ENCODE data around the gene SLC2A10. TPM values are rescaled to one million over a fixed set of nuclear protein-coding genes. Genes with fewer than 3 reads are reported as not detected.

Gene SLC2A10
- total RNA-seq, 1 experiment from 2014 or later, result 0.05 TPM

DNA sequence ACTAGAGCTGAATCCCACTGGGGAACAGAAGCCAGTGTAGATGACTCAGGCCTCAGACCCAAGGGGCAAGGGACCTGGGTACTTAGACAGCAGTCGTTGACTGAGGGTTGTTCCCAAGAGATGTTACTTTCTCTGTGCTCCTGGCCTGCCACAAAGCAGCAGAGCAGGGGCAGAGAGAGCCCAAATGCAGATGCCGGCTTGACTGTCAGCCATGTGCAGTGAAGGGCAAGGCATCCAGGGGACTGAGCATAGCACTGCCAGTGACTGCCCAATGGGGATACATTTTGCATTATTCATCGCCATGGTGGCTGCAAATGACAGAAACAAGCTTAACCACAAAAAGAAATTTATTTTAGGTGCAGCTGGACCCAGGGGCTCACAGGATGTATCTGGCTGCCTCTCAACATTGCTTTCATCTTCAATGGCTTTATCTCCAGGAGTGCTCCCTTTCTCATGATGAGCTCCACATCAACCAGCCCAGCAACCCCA lies 12.6 kb upstream of the SLC2A10 start:
- Histone ChIP-seq H3K9ac (ENCODE audit: low read length) (no peak overlapping the region), H3K9me2 (ENCODE audit: insufficient read depth) (no peaks in the 10 kb centered on the region), H3K4me3 (replicated peaks in 1 of 2; ENCODE audit: low read depth in 1 of 2, low read length in 2 of 2) (no peak overlapping the region), H3K79me2 (ENCODE audit: insufficient read depth, low read length) (no peaks in the 10 kb centered on the region), H3K4me2 (ENCODE audit: low read length) (no peak overlapping the region), H4K20me1 (ENCODE audit: insufficient read depth) (no peaks in the 10 kb centered on the region), H3K4me1 (ENCODE audit: control insufficient read depth in 1 of 2, insufficient read depth in 2 of 2, low read length in 2 of 2) (peaks cover 0 to 12% of the 10 kb centered on the region in 2 experiments; a peak in 1 of 4 replicates), H3K27ac (ENCODE audit: low read depth, low read length) (no peak overlapping the region), H3K27me3 (ENCODE audit: insufficient read depth, low read length) (no peaks in the 10 kb centered on the region), H3K9me3 (ENCODE audit: control insufficient read depth in 1 of 2, insufficient read depth in 1 of 2, low read depth in 1 of 2, low read length in 2 of 2) (no peaks in the 10 kb centered on the region; a peak in 1 of 4 replicates), H3K36me3 (ENCODE audit: control insufficient read depth in 1 of 2, insufficient read depth in 2 of 2, low read length in 2 of 2) (no peaks in the 10 kb centered on the region), H2AFZ (ENCODE audit: low read depth, low read length, poor library complexity, severe bottlenecking) (no peak overlapping the region)
- TF ChIP-seq FOSL1 (IDR thresholded peaks at IDR 0.05; ENCODE audit: low read depth) (no peak), YY1 (IDR thresholded peaks at IDR 0.05; ENCODE audit: extremely low read depth, insufficient replicate concordance, low read depth, low read length) (no peak), EGR1 (IDR thresholded peaks at IDR 0.05; ENCODE audit: low read depth) (no peak), SIN3A (IDR thresholded peaks at IDR 0.05; ENCODE audit: low read depth) (no peak), SRF (IDR thresholded peaks at IDR 0.05; ENCODE audit: low read depth) (no peak), EZH2 (IDR thresholded peaks at IDR 0.05) (no peak), SP1 (IDR thresholded peaks at IDR 0.05; ENCODE audit: low read depth) (no peak)
- TF ChIP-seq, protein P1, sequence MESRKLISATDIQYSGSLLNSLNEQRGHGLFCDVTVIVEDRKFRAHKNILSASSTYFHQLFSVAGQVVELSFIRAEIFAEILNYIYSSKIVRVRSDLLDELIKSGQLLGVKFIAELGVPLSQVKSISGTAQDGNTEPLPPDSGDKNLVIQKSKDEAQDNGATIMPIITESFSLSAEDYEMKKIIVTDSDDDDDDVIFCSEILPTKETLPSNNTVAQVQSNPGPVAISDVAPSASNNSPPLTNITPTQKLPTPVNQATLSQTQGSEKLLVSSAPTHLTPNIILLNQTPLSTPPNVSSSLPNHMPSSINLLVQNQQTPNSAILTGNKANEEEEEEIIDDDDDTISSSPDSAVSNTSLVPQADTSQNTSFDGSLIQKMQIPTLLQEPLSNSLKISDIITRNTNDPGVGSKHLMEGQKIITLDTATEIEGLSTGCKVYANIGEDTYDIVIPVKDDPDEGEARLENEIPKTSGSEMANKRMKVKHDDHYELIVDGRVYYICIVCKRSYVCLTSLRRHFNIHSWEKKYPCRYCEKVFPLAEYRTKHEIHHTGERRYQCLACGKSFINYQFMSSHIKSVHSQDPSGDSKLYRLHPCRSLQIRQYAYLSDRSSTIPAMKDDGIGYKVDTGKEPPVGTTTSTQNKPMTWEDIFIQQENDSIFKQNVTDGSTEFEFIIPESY (IDR thresholded peaks at IDR 0.05; ENCODE audit: extremely low read depth, insufficient replicate concordance, low read length), result no peak
- TF ChIP-seq, protein P2, sequence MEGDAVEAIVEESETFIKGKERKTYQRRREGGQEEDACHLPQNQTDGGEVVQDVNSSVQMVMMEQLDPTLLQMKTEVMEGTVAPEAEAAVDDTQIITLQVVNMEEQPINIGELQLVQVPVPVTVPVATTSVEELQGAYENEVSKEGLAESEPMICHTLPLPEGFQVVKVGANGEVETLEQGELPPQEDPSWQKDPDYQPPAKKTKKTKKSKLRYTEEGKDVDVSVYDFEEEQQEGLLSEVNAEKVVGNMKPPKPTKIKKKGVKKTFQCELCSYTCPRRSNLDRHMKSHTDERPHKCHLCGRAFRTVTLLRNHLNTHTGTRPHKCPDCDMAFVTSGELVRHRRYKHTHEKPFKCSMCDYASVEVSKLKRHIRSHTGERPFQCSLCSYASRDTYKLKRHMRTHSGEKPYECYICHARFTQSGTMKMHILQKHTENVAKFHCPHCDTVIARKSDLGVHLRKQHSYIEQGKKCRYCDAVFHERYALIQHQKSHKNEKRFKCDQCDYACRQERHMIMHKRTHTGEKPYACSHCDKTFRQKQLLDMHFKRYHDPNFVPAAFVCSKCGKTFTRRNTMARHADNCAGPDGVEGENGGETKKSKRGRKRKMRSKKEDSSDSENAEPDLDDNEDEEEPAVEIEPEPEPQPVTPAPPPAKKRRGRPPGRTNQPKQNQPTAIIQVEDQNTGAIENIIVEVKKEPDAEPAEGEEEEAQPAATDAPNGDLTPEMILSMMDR (IDR thresholded peaks at IDR 0.05 in 2 of 3, conservative IDR thresholded peaks at IDR 0.05 in 1 of 3; ENCODE audit: borderline replicate concordance in 1 of 3, insufficient read depth in 1 of 3, low read depth in 2 of 3, low read length in 2 of 3), result no peak
- no peak for DNase-seq (ENCODE audit: low read depth, low spot score)
- intact Hi-C loops (cut with micrococcal nuclease), result no loop called here
- no peak for ATAC-seq
- CTCF ChIA-PET, result no interaction called here
- POLR2A ChIA-PET, result no interaction called here
- RAD21 ChIA-PET (ENCODE audit: low non-redundant PET in 1 of 2, low total read pairs in 2 of 2, uncharacterized antibody in 2 of 2, unreplicated experiment in 2 of 2), result no interaction called here
- BruUV-seq (replicated peaks), result no TSS peak
